Lower leg skin (tissue), 3 donors: ENCODE measurements around the gene ZCCHC7.

ENCODE experiments used
- CTCF ChIP-seq, 3 donors: fragments of 450-650 bp; IDR thresholded peaks; one replicate each; pipeline ENCODE4 v1.5.1; 2016; ENCODE audit warnings: antibody characterized with exemption in 3 of 3, mild to moderate bottlenecking in 3 of 3, moderate library complexity in 2 of 3
- POLR2A ChIP-seq, 2 donors: fragments of 450-650 bp; IDR thresholded peaks; one replicate each; pipeline ENCODE4 v1.6.1; 2016 to 2017; ENCODE audit warnings: antibody characterized with exemption in 2 of 2, mild to moderate bottlenecking in 1 of 2, moderate library complexity in 1 of 2

- TF ChIP-seq CTCF (IDR thresholded peaks at IDR 0.05) (no peak), POLR2A (IDR thresholded peaks at IDR 0.05) (no peak)
These were observed 260.8 kb downstream of the ZCCHC7 start for GRCh38 chr9:37381094-37381741.
